Stimulated activated CD8-positive, alpha-beta memory T cell treated with anti-CD3 and anti-CD28 coated beads, Interleukin-2, amount 100 ng/mL, for 1 hour (primary cell): ENCODE data around the gene COX17.

Source experiments
- DNase-seq, 2 donors: peaks; one replicate each; pipeline ENCODE4 v3.0.0-alpha.2; 2020; ENCODE audit warnings: low read depth in 2 of 2

Gene COX17

DNA sequence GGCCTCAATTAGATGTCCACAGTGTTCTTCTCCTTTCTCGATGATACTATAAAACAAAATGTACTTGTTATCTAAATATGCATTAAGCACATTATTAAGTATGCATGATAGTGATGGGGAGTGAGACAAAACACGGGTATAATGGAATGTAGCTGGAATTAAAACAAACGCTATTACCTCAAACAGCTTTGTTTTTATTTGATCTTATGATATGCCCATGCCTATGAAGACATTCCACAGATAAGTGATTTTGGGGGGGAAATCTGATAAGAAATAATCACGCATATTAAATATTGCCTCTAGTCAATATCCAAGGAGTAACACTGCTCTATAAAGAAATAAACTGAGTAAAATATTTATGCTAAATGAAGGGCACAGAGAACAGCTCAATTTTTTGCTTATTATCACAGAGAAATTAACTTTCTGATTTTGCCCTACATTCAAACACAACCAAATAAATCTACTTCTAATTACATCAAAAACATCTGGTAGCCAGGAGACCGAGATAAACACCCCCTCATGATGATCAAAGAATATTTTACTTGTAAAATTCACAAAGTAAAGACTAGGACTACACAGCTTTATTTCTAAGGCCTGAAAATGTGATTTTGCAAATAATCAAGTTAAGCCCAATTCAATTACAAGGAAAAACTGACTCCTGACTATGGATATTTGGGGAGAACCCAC lies 1.9 kb downstream of the COX17 start:
- no peak for DNase-seq

DNA sequence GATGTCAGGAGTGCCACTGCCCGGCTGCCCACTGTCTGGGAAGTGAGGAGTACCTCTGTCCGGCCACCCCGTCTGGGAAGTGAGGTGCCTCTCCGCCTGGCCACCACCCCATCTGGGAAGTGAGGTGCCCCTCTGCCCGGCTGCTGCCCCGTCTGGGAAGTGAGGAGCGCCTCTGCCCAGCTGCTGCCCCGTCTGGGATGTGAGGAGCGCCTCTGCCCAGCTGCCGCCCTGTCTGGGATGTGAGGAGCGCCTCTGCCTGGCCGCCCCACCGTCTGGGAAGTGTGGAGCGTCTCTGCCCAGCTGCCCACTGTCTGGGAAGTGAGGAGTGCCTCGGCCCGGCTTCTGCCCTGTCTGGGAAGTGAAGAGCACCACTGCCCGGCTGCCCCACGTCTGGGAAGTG lies 3.3 kb downstream of the COX17 start:
- DNase-seq, result no peak

DNA sequence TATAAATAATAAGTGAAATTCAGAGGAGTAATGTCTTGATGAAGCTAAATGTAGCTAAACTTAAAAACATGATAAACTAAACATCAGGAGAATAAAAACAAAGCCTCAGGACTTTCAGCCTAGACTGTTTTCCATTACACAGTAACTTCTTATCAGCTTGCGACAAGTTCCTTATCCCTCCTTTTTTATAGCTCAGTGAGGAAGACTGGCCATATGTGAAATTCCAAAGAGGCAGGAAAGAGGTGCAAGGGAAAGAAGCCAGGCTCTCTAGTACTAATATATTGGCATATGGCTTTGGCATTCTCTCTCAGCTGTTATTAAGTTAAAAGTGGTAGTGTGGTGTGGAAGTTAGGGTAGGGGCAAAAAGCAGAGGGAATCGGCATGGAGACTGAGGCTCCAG lies 4.4 kb downstream of the COX17 start:
- no peak for DNase-seq

DNA sequence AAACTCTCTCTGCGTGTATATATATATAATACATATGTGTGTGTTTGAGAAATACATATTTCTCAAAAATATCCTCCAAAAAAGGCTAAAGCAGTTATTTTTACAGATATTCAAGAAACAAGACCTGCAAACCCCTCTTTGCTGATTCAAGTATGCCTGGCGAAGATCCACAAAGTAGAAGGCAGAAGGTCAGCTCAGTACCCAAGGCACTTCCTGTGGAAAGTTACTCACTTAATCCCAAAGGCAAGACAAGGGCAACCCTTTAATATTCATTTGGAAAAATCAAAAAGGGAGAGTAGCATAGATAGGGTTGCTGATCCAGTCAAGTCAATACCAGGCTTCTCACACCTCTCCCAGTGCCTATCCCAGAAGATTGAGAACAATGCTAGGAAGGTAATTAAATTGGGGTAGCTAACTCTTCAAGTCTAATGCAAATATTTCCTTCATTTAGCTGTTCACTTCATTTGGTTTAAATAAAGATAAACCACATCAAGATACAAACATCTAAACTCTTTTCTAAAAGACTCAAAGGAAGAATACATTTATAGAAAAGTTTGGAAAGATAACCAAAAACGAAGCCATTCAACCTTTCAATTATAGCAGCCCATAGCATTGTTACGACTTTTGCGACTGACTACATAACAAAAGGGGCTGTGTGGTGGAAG lies 7.2 kb downstream of the COX17 start:
- no peak for DNase-seq

DNA sequence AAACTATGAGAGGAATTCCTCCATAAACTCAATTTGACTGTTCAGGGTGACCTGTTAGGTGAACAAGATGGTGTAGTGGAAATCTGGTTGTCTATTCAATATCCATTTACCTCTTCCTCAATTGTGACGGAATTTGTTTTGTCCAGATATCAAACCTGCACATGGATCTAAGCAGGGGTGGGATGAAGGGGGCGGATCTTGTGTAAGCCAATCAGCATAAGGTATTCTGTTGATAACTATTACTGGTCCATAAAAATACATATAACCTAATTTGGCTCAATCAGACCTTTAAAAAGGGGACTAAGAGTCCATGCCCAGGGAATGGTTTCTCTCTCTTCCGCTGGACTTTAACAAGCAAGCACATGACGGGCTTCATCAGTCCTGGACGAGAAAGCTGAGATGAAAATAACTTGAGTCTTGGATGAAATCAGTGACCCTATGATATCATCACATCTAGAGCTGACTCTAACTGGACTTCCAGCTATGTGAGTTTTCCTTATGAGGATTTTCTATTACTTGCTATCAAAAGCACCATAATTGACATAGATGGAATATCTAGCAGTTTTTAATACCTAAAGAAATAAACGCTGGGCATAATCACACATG lies 11.1 kb downstream of the COX17 start:
- DNase-seq, result no peak

DNA sequence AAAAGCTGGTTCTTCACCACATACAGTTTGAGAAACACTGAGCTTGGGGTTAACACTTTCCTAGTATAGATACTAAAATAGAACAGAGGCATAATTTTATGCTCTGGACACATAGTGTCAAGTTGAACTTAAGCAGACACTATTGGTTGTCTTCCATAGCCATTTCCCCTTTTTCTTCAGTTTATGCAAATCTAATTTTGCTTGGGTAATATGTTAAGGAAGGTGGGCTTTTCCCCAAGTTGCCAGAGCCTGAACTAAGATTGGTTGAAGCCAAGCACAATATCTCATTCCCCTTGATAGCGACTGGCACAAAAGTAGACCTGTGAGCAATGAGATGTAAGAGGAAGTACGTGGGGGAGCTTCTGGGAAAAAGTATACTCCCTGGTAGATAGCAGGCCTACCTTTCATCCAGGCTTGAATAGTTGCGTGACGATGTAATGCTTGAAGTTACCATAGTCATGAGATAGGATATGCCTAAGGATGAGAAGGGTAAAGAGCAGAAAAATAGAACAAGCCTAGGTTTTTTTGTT lies 12.3 kb downstream of the COX17 start:
- DNase-seq, result no peak

DNA sequence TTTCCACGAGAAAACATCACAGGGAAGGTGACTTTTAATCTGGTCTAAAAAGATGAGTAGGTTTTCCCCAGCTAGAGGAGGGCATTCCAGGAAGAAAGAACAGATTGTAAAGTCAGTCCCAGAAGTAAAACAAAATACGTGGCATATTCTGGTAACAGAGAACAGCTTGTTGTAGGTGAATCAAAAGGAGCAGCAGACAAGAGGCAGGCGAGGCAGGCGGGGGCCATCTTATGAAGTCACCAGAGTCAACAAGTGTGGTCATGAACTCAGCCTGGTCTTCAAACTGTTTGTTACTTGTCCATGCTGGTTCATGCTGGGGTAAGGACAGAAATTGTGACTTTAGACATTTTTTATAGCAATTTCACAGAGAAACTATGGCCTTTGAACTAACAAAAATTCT lies 12.8 kb downstream of the COX17 start:
- DNase-seq, result no peak

DNA sequence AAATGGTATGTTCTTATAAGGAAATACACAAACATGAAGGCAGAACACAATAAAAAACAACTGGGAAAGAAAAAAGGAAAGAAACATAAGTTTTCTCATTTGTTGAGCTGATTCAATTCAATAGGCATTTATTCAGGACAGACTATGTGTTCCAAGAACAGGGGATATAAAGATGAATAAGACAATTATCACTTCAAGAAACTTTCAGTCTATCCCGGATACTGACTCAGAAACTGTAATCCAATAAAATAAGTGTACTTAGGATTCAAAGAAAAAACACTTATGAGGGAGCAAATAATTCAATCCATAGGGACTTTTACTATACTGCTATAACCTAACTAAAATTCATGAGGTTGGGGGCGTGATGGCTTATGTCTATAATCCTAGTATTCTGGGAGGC lies 13.3 kb downstream of the COX17 start:
- DNase-seq, result no peak

DNA sequence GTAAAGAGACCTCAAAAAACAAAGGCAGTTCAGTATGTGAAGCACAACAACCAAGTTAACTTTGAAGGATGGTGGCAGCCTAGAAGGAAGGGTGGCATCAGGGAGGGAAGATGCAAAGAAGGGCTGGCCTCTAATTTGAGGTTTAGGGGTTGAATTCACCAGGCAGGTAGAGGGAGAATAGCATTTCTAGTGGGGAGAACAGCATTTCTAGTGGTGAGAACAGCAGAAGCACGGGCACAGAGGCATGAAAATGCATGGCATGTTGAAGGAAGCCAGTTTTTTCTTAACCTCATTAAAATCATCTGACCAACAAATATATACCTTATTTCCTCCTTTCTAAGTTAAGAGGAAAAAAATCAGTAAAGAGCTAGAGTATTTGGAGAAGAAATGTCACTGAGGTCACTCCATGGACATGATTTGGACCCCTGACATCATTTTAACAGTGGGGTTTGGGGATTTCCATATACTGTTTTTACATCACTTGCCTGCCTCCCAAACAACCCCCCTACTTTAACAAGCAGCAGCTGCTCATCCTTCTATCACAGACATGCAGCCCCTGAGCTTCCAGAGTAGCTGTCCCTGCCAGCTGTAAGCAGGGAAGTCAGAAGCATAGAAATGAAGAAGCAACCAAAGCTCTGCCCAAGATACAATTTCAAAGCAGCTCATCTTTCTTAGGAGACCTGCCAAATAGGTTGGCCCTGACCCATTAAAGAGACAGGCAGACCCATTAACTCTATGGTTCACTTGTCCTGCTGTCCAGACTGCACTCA lies 14.4 kb downstream of the COX17 start:
- no peak for DNase-seq

DNA sequence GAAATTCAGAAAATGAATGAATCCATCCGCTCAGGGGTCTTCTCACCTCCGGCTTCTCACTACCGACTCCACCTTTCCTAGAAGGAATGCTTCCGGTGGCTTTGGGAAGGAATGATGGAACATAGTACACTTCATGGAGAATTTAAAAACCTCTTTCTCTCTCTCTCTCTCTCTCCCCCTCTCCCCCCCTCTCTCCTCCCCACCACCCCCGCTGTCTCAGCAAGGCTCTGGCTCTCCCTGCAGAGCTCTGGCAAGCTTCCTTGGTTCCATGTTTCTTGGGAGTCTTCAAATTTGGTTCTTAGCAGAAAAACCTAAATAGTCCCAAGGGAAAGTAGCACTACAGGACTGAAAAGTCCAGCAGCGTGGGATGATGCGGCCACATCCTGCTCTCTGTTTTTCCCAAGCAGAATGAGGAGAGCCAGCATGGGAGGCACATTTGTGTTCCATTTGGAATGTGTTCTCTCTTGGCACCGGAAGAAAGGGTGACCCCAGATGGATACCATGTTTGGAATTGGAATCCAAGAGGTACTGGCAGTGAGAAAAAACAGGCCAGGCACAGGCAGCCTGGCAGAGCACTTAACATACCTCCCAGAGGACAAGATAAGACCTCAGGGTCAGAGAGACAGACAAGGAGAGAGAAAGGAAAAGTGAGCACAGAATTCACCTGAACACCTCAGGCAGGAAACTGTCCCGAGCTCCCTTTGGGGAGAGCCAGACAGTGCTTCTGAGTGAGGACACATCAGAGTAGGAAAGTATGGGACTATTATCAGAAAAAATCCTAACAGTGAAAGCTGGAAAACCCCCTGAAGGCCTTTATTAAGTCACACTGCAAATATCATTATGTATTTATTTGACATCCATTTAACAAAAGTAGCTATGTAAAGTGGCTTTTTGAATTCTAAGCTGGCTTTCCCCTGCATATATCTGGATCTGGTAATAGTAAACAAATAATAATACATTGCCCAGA lies 16.4 kb downstream of the COX17 start, which contains the start of gene POPDC2:
Gene POPDC2, minus strand, starts transcription at position 116 of the 967 bp plus-strand sequence. CDS start 166 bp downstream, outside the sequence.
- DNase-seq, result no peak

DNA sequence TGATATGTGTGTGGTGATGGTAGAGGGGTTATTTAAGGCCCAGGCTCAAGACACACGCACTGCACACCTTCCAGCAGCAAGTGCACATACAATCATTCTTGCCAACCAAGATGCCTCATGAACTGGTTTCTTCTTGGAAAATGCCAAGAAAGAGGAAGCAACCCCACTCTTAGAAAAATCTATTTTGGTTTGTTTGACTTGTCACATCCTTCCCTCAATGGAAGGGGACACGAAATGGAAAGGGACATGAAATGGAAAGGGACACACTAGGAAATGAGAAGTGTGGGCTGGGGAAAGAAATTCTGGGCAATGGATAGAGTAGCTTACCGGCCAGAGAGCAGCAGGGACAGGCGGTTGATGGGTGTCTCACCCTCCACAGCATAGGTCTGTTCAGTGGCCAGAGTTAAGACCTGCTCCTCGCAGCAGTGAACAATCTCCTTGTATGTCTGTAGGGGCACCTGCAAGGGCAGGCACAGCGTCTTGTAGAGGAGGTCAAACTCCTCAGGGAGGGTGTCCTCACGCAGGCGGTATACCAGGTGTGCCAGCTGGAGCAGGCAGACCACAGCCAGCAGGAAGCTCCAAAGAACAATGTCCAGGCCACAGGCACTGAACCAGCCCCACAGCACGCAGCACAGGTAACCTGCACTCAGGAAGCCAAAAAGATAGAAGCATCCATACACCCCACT lies 17.5 kb downstream of the COX17 start:
- DNase-seq, result no peak

DNA sequence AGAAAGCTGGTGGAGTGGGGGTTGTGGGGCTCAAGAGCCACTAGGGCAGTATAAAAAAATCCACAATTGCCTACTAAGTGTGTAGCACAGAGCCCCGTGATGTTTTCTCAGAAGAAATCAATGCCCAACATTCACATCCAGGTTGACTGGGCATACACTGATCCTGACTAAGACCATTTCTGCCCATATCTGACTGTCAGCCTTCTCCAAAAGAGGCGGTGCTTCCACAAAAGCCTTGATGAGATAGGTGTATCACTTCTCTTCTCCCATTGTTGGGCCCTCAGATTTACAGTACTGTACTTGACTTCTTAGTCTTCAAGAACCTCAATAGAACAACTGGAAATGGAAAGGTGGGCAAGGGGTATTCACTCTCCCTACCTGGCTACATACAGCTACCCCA lies 18.2 kb downstream of the COX17 start:
- no peak for DNase-seq

DNA sequence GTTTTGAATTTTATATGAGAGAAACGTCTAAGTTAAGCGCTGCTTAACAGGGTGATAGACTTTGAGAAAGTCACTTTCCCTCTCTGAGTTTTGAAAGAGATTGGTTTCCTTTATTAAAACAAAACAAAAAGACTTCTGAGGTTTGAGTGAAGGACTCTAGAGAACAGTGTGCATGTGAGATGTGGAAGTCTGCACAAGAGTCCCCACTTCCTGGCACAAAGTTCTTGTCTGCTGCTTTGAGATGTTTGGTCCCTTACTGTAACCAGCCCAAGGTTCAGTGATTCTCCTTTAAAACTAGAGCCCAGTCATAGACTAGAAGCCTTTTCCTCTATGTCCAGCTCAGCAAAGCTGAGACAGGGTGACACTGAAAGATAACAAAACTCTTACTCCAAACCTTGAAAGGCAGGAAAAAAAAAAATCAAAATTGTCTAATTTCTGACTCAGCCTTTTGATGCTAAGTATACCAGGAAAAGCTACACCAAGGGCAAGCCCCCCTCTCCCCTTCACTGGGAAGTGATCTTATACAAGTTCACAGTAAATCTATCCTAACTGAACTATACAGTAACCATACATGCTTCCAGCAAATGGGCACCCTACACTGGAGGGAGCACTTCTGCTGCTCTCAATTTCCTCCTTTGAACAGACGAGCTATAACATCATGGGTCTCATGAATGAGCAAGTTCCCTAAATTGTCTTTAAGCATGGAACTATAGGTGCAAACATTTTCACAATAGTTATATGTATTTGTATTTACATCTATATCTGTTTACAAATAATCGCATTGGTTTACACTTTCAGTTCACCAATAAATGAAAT lies 19.1 kb downstream of the COX17 start:
- DNase-seq, result no peak

DNA sequence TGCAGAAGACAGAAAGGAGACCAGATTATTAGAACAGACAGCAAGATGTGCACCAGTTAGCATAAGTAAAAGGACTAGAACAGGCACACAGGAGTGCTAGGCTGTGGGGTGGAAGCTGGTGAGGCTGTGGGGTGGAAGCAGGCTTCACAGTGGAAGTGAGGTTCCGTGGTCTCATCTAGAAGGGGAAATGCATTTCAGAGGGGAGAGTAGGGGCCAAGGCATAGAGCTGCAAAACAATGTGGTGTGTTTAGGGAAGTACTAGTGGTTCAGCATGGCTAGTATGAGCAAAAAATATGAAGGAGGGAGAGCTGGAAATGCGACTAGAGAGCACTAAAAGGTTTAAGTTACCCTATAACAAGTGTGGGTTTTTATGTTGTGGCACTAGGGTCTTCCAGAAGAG lies 23.3 kb downstream of the COX17 start:
- no peak for DNase-seq

DNA sequence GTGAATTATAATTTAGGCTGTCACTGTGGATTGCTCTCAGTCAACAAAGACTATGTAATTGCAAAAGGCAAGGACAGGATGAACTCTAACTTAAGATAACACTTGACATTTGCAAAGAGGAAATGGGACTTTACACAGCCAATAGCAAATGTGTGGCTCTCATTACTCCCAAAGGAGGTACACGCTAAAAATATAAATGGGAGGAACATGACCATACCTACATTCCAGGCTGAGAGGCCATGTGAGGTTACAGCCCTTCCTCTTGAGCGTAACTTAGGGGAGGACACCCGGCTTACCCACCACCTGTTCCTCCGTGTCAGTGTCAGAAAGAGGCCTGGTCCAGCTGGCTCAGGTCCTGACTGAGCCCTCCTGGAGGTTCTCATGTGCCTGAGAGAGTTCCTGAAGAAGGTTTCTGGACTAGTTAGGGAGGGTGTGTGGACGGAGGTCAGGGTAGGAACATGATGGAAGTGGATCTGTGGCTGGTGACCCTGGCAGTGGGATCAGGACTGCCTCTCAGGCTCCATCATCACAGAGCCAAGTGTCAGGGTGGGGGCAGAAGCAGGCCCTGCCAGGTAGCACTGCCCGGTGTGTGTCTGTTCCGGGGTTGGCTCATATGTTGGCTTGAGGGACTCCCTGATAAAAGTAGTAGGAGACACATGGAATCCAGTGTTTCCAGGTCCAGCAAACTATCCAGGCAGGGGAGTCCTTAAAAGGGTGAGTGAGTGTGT lies 24.7 kb downstream of the COX17 start:
- DNase-seq, result no peak

DNA sequence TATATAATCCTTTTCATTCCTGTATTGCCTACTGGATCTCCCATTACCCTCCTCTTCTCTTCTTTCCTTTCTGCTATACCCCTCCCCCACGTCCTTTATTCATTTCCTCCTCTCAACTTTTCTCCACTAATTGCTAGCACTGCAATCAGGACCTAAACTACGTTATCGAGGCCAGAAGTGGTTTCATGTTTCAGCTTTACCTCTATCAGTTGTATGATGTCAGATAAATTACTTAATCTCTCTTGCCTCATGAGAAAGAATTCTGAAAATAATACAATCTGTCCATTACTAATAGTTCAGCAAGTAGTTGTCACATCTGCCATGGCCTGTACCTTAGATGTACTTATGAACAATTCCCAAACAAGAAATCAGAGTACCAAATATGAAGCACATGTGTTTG lies 27.4 kb downstream of the COX17 start:
- DNase-seq, result no peak

DNA sequence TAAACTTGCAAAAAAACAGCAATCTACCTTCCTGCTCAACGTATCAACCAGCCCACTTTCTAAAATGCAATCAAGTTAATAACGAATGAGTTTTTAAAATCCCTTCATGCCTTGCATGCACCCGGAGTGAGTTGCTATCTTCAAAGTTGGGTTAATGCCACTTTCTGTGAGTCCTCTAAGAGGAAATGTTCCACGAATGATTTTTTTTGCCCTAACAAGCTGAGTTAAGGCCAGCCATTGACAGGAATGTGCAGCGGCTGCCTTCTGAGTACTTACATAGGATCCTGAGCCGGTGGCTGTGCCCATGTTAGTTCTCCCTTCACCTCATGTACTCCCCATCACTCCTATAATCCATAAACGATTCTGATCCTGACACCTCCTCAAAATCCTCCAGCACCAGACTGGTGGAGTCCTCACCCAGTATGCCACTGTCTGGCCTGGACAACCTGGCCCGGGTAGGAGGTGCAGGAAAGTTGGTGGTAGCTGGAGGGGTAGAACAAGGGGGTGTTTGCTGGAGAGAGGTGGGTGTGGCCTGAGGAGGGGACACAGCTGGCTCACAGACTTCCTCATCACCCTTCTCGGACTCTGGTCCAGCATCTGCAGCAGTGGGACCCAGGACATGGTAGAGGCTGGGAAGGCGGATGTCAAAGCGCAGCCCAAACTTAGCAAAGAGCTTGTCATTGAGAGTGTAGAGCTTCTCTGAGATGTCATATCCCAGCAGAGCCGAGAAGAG lies 29.2 kb downstream of the COX17 start:
- DNase-seq, result no peak

DNA sequence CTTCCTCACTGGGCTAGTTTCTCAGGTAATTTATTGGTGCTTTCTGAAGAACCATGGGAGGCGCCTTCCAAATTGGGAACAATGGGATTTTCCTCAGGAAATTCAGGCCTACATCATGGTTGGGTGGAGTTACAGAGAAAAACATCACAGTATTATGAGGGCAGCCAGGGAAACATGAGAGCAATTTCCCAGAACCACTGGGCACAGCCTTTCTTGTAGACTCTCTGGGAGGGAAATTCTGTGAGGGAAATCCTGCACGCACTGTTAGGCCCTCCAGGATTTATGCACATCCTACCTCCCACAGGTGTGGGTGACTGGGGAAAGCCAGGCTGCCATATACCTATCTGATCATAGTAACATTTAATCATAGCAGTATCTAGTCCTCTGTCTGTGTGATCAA lies 30.0 kb downstream of the COX17 start:
- no peak for DNase-seq
